Pancreas (tissue), 10 donors: ENCODE data around the gene PTPRG. TPM values are rescaled to one million over a fixed set of nuclear protein-coding genes. Genes with fewer than 3 reads are reported as not detected.

ENCODE experiments used
- ATAC-seq, 4 donors: fragments of 200-7000 bp; cut with Tn5 transposase; one replicate each; pipeline versions ENCODE4 v1.8.0 to v1.9.1; 2020; ENCODE audit warnings: mild to moderate bottlenecking in 4 of 4, moderate library complexity in 4 of 4
- DNase-seq, 6 donors: peaks; one replicate each; pipeline ENCODE4 v3.0.0-alpha.2; 2020
- FAIRE-seq: peaks from 2 replicates; lab custom pipeline; 2012; peaks lifted over from hg19 to GRCh38; lab: Jason Lieb, UNC
- H3K27ac ChIP-seq, 4 donors: fragments of 200-600 bp; sonication (generic); 1 replicate in 3 of 4; 2 replicates in 1 of 4; pipeline versions ENCODE4 v1.5.0 to v1.8.0; 2020
- H3K27me3 ChIP-seq, 4 donors: fragments of 200-600 bp; one replicate each; pipeline ENCODE4 v1.8.0; 2021
- H3K36me3 ChIP-seq, 3 donors: fragments of 200-600 bp; sonication (generic) in 1 of 3; one replicate each; pipeline versions ENCODE4 v1.5.0 to v1.8.0; 2020 to 2021
- H3K4me1 ChIP-seq, 3 donors: fragments of 200-600 bp; one replicate each; pipeline ENCODE4 v1.8.0; 2021
- H3K4me3 ChIP-seq, 4 donors: fragments of 200-600 bp; sonication (generic) in 2 of 4; one replicate each; pipeline versions ENCODE4 v1.5.0 to v1.8.0; 2020 to 2021
- H3K9me3 ChIP-seq, 4 donors: fragments of 200-600 bp; one replicate each; pipeline ENCODE4 v1.8.0; 2021
- WGBS, 2 donors: extraction: QIAGEN DNeasy Blood & Tissue Kit; methylation state at CpG; one replicate each; pipeline ENCODE4 v1.1.7; 2013; 5-methylcytosine and 5-hydroxymethylcytosine counted together
- intact Hi-C, 3 donors: fragments of 100-400 bp; cut with DNase I; formaldehyde crosslinking; loops; one replicate each; pipeline versions ENCODE4 v1.11.1 to v1.14.2; 2022
- polyA plus RNA-seq, 2 donors: library from polyadenylated mRNA; stranded (reverse); fragments of 200-250 nt; gene quantifications; one replicate each; pipeline ENCODE4 v1.2.3, GENCODE V29; 2013
- total RNA-seq, 6 donors: library from RNA; stranded (reverse); fragmentation: NEBNext Ultra II Directional in 4 of 6; extraction: Animal tissue kit (Norgen Biotek cat#: 25700) in 4 of 6; gene quantifications; one replicate each; pipeline versions ENCODE4 v1.2.1 to v1.2.4, GENCODE V29; 2021 to 2023
- TF ChIP-seq, protein P1 (sequence below), 4 donors: fragments of 200-600 bp; sonication (generic) in 3 of 4; IDR thresholded peaks; one replicate each; pipeline versions ENCODE4 v1.5.0 to v1.8.0; 2021; ENCODE audit warnings: antibody characterized with exemption in 4 of 4
- donor health status: healthy with polysubstance abuse.
- donor health status: DM: no; HTN: no; CAD: no; lungs with moderate emphysema.
- donor health status: DM: no; HTN: no; CAD: no.
- donor health status: control.
- donor health status: control.
- donor health status: Bipolar disorder and iron deficiency.
- donor health status: DM: yes; HTN: yes; CAD: no.
- donor health status: DM: no; HTN: no; CAD: no.
- donor health status: DM: no; HTN: no; CAD: no.
- donor health status: DM: yes; HTN: yes; CAD: no.

The PTPRG gene
- total and polyA plus RNA-seq, 8 donors, result 2.8 to 20.5 (median 9.5) TPM

DNA sequence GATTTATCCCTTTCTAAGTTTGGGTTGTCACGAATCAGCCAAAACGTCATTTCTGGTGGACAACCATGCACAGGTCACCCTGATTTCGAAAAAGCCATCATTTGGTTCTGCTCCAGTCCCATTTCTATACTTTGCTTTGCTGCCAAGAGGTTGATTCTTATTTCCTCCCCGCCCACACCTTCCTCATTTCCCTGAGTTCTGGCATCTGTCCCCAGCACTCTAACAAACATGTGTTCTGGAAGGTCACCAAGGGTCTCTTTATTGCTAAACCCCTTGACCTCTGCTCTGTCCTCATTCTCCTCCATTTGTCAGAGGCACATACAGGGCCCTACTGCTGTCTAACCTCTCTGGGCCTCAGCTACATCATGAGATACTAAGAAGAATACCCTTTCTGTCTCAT, 36.4 kb upstream of the PTPRG start:
- Histone ChIP-seq H3K36me3 (no peaks in the 10 kb centered on the region), H3K4me1 (no peaks in the 10 kb centered on the region), H3K4me3 (no peak overlapping the region), H3K27ac (no peak overlapping the region), H3K27me3 (no peaks in the 10 kb centered on the region), H3K9me3 (no peaks in the 10 kb centered on the region)
- intact Hi-C loops, result no loop called here
- DNase-seq (no peak), ATAC-seq (peak in 1 of 4 donors; percentile 22), FAIRE-seq (no peak)
- WGBS, 2 donors, result 55 to 58% methylated on average over 4 of the region's 4 CpGs
- TF ChIP-seq, protein P1, sequence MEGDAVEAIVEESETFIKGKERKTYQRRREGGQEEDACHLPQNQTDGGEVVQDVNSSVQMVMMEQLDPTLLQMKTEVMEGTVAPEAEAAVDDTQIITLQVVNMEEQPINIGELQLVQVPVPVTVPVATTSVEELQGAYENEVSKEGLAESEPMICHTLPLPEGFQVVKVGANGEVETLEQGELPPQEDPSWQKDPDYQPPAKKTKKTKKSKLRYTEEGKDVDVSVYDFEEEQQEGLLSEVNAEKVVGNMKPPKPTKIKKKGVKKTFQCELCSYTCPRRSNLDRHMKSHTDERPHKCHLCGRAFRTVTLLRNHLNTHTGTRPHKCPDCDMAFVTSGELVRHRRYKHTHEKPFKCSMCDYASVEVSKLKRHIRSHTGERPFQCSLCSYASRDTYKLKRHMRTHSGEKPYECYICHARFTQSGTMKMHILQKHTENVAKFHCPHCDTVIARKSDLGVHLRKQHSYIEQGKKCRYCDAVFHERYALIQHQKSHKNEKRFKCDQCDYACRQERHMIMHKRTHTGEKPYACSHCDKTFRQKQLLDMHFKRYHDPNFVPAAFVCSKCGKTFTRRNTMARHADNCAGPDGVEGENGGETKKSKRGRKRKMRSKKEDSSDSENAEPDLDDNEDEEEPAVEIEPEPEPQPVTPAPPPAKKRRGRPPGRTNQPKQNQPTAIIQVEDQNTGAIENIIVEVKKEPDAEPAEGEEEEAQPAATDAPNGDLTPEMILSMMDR (IDR thresholded peaks at IDR 0.05), result no peak

DNA sequence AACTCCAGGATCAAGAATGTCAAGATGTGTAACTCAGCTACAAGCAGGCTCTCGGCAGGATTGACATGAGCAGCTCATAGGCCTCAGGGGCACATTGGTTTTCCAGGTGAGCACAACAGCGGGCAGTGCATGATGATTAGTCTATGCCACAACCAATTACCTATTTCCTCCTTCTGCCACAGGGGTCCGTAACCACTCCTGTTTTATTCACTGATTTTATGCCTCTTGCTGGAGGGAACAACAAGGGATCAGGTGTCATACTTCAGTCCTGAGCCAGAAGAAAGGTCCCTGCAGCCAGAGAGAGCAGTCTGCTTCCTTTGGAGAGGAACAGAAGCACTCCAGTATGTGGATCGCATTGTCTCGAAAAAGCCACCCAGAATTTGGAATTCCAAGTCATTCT, 35.1 kb upstream of the PTPRG start:
- no peak for FAIRE-seq
- intact Hi-C loops, result no loop called here
- no peaks in the 10 kb centered on the region for H3K9me3 ChIP-seq

DNA sequence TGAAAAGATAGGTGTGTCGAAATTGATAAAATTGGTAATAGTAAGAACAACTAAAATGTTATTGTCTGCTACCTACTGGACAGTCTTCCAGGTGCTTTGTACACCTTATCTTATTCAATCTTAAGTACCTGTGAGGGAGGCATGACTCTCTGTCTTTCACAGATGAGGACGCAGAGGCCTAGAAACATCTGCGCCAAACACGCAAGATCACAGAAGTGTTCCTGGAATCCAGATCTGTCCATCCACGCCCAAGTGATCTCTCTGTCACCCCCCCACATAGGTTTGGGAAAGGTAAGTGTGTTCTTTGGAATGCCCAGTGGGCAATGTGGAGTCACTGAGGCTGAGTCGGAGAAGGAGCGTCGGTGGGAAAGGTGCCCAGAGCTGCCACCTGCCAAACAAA, 34.4 kb upstream of the PTPRG start:
- FAIRE-seq, result no peak
- H3K9me3 ChIP-seq, result no peaks in the 10 kb centered on the region
- 72 to 74% methylated on average over 8 of the region's 8 CpGs for WGBS, 2 donors

More for the DNA sequence above, 35.1 kb upstream of the PTPRG start:
- ATAC-seq (no peak), DNase-seq (no peak)
- Histone ChIP-seq H3K27ac (no peak overlapping the region), H3K4me1 (no peaks in the 10 kb centered on the region), H3K4me3 (no peak overlapping the region), H3K27me3 (no peaks in the 10 kb centered on the region), H3K36me3 (no peaks in the 10 kb centered on the region)
- TF ChIP-seq, protein P1 (IDR thresholded peaks at IDR 0.05), result no peak
- WGBS, 2 donors, result 96 to 99% methylated on average over 5 of the region's 5 CpGs

DNA sequence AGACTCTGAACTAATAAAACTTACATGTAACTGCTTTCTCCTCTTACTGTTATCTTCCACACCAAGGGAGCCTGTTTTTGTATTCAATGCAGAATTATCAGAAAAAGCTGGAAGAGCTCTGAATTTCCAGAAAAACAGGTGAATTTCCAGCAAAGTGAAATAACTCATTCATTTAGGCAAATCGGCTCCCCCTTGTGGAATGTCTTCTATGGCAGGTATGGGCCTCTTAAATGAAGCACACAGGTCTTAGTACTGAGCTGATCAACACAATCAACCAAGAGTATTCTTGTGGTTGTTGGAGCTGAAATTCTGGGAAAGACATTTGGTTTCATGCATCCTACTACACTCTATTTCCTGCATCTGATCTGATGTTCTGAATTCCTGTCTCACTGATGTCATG, 31.0 kb upstream of the PTPRG start:
- FAIRE-seq (no peak), DNase-seq (peak in 1 of 6 donors; percentile 21), ATAC-seq (peak in 3 of 4 donors; percentile 37 to 64 (median 59))
- Histone ChIP-seq H3K4me3 (no peak overlapping the region), H3K27ac (no peak overlapping the region), H3K9me3 (no peaks in the 10 kb centered on the region), H3K36me3 (no peaks in the 10 kb centered on the region), H3K27me3 (no peaks in the 10 kb centered on the region), H3K4me1 (no peaks in the 10 kb centered on the region)
- WGBS, 2 donors, result 5 to 7% methylated on average over 1 of the region's 1 CpG
- TF ChIP-seq, protein P1 (IDR thresholded peaks at IDR 0.05), result peak in 2 of 4 donors; percentile 29 to 35
- intact Hi-C loops, result no loop called here

More for the DNA sequence above, 34.4 kb upstream of the PTPRG start:
- TF ChIP-seq, protein P1 (IDR thresholded peaks at IDR 0.05), result no peak
- H3K4me3 ChIP-seq, result no peak overlapping the region
- no peaks in the 10 kb centered on the region for H3K4me1 ChIP-seq
- no peaks in the 10 kb centered on the region for H3K27me3 ChIP-seq
- ATAC-seq (no peak), DNase-seq (no peak)
- no peak overlapping the region for H3K27ac ChIP-seq
- intact Hi-C loops, result no loop called here
- no peaks in the 10 kb centered on the region for H3K36me3 ChIP-seq

DNA sequence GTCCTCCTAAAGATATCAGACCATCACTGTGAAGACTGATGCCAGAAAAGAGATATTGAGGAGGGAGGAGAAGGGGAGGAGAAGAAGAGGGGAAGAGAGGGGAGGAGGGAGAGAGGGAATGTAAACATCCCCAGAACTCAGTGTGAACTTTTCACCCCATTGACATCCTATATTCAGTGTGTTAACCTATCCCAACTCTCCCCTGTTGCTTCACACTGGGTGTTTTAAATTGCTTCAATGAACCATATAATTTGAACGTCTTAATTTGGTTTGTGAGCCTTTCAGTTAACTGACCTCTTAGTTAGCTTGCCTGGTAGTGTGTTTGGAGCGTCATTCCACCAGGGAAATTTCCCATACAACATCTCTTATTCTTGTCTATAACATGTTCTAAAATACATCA, 29.8 kb upstream of the PTPRG start:
- Histone ChIP-seq H3K4me3 (no peak overlapping the region), H3K36me3 (no peaks in the 10 kb centered on the region), H3K9me3 (no peaks in the 10 kb centered on the region), H3K4me1 (no peaks in the 10 kb centered on the region), H3K27ac (no peak overlapping the region), H3K27me3 (no peaks in the 10 kb centered on the region)
- ATAC-seq (no peak), FAIRE-seq (no peak), DNase-seq (no peak)
- intact Hi-C loops, result no loop called here
- TF ChIP-seq, protein P1 (IDR thresholded peaks at IDR 0.05), result no peak
- WGBS, 2 donors, result 59 to 63% methylated on average over 2 of the region's 2 CpGs
